NCI-H2196 (cell line): Measurements from ENCODE around the gene CA6.
"Not testable (repeated sequence)": the region's sequence is repeated elsewhere in the genome, so short reads cannot be mapped to it uniquely, and the experiment has no call there.

ENCODE experiments used
- DNase-seq: peaks from one replicate; lab custom pipeline; 2025; ENCODE audit not compliant: unreplicated experiment; lab: John Stamatoyannopoulos, UW

CA6 gene

DNA sequence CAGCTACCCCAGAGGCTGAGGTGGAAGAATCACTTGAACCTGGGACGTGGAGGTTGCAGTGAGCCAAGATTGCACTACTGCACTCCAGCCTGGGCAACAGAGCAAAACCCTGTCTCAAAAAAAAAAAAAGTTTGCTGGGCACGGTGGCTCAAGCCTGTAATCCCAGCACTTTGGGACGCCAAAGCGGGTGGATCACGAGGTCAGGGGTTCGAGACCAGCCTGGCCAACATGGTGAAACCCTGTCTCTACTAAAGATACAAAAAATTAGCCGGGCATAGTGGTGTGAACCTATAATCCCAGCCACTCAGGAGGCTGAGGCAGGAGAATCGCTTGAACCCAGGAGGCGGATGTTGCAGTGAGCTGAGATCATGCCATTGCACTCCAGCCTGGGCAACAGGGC lies 23.2 kb downstream of the CA6 start:
- not testable (repeated sequence) for DNase-seq

DNA sequence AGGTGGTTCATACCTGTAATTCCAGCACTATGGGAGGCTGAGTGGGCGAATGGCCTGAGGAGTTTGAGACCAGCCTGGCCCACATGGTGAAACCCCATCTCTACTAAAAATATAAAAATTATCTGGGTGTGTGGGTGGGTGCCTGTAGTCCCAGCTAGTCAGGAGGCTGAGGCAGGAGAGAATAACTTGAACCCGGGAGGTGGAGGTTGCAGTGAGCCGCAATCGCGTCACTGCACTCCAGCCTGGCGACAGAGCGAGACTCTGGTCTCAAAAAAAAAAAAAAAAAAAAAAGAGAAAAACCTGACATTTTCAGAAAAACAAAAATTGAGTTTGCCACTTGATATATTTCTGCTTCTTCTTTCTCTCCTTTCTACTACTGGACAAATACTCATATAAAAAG lies 24.3 kb downstream of the CA6 start:
- DNase-seq, result no peak

DNA sequence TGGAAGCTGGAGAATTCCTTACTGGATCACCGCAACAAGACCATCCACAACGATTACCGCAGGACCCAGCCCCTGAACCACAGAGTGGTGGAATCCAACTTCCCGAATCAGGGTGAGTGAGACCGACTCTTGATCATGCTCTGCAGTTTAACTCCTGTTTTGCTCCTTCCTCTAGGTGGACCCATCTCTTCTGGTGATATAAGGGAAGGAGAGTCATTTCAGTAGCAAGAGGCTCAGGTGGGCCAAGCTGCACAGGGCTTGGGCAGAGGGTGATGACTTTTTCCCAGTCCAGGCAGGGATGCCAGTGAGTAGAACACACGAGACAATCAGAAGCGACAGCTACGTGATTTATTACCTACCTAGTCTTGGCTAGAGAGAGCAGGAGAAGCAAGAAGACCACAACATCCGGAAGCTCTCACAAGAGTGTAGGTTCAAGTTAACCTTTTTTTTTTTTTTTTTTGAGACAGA lies 25.2 kb downstream of the CA6 start:
- no peak for DNase-seq

DNA sequence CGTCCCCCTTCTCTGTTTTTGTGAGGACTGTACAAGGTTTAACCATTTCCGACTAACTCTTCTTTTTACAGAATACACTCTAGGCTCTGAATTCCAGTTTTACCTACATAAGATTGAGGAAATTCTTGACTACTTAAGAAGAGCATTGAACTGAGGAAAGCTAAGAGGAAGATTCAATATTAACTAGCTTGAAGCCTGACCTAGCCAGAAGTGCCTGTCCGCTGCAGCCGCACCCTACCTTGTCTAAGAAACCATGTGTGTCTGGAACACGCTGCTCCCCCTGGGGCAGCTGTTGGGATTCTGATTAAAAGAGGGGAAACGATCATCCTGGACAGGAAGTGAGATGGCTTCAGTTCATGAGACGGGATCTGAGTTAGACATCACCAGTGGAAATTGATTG lies 28.9 kb downstream of the CA6 start:
- DNase-seq, result no peak

DNA sequence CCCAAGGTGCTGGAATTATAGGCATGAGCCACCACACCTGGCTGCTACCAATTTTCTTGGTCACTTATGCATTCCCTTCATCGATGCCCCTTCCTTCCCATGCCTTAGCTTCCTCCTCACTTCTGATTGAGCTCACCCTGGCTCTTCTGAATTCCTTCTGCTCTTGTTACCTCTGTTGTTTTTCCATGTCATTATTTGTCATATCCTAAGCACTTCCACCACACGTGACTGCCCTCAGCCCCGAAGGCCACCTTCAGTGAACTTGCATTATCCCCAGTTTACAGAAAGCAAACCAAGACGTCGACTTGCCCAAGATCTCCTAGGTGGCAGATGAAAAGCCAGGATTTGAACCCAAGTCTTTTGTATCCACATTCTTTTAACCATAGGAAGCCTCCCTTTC lies 30.7 kb downstream of the CA6 start:
- DNase-seq, result no peak

DNA sequence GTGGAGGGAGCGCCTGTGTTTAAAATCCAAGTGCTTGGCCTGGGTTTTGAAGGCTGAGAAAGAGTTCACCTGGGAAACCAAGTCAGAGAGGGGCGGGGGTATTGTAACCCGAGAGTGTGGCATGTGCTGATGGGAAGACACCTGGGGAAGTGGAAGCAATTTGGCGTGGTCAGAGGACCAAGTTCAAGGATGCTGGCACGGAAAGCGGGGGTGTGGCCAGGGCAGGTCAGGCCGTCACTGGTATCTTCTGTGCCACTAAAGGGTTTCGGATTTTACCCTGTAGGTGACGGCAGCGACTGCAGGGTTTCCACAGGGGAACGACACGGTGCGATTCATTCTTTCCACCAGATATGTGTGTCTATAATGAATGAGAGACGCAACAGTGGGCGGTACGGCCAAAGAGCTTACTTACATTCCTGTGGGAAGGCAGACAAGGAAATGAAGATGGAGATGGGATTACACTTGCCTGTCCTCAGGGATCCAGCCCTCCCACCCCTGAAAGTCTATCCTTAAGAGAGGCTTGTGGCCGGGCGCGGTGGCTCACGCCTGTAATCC lies 31.3 kb downstream of the CA6 start:
- DNase-seq, result no peak

DNA sequence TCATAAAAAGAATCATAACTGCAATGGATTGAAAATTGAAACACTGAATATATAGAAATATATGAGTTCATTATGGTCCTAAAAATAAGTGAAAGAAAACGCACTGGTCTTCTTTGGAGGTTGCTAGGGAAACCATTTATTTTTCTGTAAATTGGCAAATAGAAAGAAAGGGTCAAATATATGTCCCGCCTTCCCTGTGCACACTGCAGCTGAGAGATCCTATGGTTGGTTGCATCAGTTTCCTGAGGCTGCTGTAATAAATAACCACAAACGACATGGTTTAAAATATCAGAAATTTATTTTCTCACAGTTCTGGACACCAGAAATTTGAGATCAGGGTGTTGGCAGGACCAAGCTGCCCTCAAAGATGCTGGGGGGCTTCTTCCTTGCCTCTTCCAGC lies 35.0 kb downstream of the CA6 start:
- no peak for DNase-seq

DNA sequence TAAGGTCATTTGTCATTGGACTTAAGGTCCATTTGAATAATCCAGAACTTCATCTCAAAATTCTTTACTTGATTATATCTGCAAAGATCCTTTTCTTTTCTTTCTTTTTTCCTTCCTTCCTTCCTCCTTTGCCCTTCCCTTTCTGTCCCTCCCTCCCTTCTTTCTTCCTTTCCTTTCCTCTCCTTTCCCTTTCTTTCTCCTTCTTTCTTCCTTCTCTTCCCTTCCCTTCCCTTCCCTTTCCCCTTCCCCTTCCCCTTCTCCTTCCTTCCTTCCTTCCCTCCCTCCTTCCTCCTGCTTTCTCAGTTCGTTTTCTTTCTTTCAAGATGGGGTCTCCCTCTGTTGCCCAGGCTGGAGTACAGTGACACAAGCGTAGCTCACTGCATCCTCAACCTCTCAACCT lies 35.5 kb downstream of the CA6 start:
- DNase-seq, result no peak

DNA sequence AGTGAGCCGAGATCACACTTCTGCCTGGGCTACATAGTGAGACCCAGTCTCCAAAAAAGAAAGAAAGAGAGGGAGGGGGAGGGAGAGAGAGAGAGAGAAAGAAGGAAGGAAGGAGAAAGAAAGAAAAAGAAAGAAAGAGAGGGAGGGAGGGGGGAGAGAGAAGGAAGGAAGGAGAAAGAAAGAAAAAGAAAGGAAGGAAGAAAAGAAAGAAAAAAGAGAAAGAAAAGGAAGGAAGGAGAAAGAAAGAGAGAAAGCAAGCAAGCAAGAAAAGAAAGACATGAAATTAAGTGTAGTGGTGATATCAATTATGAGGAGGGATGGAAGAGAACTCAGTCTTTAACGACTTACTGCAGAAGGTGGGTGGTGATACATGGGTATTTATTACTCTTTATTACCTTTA lies 38.5 kb downstream of the CA6 start:
- DNase-seq, result no peak

DNA sequence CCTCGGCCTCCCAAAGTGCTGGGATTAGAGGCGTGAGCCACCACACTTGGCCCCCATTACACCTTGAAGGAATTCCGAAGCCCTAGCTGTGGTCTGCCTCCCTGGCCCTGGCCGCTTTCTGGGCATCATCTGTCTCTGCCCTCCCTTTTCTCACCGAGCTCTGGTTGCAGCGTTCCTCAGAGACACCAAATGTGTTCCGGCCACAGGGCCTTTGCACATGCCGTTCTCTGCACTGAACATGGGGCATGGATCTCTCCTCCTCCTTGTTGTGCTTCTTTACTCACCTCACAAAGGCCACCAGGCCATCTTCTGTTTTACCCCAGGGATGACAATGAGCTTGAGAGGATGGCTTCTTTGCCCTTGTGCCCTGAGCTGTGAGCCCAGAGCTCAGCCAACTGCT lies 39.3 kb downstream of the CA6 start:
- no peak for DNase-seq

DNA sequence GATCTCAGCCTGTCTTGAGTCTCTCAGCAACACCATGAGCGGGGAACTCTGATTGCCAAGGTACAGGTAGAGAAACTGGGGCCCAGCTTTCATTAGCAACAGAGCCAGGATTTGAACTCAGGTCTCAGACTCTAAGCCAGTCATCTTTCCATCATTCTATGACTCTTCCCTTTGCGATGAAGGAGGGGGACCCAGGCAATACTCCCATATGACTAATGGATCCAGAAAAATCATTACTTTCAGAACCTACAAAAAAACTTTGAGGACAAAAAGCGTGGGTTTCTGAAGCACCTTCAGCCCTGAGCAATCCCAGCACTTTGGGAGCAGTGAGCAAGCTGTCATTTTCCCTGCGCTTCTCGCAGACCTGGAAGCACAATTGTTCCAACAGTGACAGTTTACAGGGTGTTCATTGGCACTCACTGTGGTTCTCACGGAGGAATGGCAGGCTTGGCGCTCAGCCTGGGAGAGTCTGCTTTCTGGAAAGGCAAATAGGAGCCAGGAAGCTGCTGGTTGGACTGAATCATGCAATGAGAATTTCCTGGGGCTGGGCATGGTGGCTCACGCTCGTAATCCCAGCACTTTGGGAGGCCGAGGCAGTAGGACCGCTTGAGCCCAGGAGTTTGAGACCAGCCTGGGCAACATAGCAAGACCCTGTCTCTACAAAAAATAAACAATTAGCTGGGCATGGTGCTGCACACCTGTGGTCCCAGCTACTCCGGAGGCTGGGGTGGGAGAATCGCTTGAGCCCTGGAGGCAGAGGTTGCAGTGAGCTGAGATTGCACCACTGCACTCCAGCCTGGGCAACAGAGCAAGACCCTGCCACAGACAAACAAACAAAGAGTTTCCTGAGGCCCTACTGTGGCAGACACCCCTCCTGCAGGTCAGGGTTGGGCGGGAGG lies 40.5 kb downstream of the CA6 start:
- DNase-seq, result peak; percentile 75

DNA sequence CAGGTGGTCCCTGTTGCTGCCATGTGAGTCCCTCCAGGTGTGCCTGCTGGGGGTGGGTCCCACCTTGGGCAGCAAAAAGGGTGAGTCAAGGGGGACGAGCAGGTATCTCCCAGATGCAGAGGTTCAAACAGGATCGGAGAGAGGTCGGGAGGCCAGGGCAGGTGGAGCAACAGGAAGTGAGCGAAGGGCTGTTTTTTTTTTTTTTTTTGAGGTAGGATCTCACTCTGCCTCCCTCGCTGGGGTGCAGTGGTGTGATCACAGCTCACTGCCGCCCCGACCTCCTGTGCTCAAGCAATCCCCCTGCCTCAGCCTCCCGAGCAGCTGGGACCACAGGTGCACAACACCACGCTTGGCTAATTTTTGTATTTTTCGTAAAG lies 41.1 kb downstream of the CA6 start:
- no peak for DNase-seq

DNA sequence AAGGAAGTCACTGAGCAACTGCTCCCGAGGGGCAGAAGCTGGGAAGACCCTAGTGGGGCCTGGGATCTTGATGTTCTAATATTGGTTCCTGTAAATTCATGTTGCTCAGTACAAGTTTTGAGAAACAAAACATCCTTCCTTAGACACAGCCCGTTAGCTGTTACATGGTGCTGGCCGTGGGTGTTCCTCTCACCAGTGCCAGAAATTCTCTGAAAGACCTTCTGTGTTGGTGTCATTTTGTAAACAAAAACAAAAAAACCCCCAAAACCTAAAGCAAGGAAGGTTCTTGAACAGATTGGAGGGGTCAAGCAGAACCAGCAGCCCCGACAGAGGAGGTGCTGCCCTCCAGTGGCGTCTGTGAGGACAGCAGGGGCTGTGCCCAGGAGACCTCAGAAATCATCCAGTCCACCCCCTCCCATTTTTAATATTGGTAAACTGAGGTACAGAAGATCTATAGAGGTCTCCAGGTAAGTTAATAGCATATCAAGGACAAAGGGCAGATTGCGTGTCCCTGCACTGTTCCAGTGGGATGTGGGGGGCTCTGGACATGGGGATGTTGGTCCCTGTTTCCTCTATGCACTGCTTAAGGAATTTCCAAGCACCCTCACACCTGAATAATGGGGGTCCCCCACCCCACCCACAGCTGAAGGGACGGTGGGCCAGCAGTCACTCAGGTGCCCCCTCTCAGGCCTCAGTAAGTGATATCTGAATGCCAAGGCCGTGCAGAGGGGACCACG lies 42.4 kb downstream of the CA6 start:
- DNase-seq, result peak; percentile 19

DNA sequence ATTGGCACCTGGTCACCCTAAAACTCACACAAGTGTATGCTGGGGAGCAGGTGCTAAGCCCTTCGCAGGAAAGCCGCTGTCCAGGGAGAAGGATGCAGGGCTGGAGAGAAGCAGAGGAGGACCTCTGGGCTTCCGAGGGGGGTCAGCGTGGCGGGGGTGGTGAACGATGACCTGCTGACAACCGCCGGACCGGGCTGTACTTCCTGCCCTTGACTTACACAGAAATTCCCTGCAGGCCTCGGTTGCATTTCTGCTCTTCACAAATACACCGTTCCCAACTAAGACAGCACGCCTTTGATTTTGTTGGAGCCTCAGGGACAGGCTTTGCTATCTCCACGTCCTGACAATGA lies 42.9 kb downstream of the CA6 start:
- no peak for DNase-seq

DNA sequence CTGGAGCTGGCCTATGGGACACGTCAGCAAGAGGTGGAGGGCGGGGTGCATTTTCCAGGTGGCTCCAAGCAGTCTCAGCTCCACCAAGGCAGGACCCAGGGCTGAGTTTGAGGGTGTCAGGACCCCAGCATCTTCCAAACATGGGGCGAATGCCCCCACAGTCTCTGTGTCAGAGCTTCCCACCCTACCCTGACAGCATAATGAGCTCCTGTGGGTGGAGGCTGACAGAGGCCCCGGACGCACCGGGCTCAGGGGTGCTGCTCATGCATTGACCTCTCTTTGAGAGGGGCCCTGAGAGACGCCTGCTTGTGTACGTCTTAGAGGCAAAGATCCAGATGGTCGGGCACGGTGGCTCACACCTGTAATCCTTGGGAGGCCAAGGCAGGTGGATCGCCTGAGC lies 43.4 kb downstream of the CA6 start:
- DNase-seq, result no peak

DNA sequence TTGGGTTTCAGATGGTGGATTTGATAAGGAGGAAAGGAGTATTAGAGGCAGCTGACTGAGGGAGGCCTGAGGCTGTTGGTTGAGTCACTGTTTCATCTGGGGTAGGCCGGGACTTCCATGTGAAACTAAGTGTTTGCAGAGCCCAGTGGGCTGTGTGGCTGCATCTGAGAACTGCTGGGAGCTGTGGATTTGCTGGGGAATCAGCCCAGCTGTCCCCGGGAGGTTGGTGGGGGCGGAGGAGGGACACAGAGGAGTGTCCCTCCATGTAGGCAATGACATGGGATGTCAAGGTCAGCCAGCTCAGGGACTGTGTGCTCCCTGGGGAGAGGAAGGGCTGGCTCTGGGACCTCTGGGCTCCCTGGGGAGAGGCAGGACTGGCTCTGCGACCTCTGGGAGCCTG lies 44.2 kb downstream of the CA6 start:
- DNase-seq, result no peak

DNA sequence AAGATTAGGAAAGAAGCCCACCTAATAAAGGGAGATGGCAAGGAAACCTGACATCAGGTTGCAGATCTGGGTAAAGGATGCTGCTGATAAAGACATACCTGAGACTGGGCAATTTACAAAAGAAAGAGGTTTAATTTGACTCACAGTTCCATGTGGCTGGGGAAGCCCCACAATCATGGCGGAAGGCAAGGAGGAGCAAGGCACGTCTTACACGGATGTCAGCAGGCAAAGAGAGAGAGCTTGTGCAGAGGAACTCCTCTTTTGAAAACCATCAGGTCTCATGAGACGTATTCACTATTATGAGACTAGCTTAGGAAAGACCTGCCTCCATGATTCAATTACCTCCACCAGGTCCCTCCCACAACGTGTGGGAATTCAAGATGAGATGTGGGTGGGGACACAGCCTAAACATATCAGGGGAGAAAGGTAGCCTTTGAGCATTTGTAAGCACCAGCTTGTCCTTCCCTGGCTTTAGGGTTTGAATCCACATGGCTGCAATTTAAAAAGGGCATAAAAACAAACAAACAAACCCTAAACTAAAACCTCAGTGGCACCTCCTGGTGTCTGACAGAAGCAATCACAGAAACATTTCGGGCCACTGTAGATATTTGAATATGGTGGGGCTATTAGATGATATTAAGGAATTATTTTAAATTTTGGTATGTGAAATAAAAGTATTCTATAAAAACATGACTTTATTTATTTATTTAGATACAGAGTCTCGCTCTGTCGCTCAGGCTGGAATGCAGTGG lies 47.4 kb downstream of the CA6 start:
- DNase-seq, result no peak

DNA sequence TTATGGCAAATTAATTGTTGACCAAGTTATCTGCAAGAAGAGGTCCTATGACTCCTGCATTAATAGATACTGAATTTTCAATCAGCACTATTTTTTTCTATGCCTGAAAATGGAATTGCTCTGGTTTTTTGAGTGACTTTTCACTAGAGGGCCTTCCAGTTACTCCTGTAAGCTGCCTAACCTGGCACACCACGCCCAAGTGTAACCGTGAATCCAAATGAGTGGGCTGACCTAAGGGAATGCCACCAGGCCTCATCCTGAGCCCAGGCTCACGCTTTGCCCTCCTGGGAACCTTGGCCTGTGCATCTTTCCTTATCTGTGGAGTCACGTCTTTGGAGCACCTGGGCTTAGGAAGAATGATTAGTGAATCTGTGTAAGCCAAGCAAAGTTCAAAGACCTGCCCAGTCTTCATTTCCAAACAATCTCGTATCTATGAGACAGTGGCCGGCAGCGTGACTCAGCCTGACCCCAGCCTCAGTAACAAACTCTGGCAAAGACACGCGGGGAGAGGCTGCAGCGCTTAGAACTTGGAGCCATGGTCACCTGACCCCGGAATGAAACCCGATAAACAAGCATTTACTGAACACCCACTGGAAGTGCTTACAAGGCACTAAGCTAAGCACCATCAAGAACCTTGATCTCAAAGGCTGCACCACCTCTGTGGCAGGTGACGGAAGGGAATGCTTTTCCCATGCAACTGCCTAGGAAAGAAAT lies 48.5 kb downstream of the CA6 start:
- not testable (repeated sequence) for DNase-seq

DNA sequence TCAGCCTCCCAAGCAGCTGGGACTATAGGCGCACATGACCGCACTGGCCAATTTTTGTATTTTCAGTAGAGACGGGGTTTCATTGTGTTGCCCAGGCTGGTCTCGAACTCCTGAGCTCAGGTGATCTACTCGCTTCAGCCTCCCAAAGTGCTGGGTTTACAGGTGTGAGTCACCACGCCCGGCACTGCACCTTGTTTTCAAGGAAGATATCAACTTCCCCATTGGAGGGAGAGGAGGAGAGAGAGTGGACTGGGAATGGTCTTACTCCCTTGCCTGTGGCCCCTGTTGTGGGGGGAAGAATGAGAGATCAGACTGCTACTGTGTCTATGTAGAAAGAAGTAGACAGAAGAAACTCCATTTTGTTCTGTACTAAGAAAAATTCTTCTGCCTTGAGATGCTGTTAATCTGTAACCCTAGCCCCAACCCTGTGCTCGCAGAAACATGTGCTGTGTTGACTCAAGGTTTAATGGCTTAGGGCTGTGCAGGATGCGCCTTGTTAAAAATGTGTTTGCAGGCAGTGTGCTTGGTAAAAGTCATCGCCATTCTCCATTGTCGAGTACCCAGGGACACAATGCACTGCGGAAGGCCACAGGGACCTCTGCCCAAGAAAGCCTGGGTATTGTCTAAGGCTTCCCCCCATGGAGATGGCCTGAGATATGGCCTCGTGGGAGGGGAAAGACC lies 56.0 kb downstream of the CA6 start:
- not testable (repeated sequence) for DNase-seq

DNA sequence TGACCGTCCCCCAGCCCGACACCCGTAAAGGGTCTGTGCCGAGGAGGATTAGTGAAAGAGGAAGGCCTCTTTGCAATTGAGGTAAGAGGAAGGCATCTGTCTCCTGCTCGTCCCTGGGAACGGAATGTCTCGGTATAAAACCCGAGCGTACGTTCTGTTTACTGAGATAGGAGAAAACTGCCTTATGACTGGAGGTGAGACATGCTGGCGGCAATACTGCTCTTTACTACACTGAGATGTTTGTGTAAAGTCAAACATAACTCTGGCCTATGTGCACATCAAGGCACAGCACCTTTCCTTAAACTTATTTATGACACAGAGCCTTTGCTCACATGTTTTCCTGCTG lies 56.5 kb downstream of the CA6 start:
- DNase-seq, result not testable (repeated sequence)
